Measurements from ENCODE around the gene ZSWIM9. TPM values are rescaled to one million over a fixed set of nuclear protein-coding genes. Genes with fewer than 3 reads are reported as not detected.

ZSWIM9 gene
- total RNA-seq, 1 experiment from 2014 or later = 1.8 TPM

DNA sequence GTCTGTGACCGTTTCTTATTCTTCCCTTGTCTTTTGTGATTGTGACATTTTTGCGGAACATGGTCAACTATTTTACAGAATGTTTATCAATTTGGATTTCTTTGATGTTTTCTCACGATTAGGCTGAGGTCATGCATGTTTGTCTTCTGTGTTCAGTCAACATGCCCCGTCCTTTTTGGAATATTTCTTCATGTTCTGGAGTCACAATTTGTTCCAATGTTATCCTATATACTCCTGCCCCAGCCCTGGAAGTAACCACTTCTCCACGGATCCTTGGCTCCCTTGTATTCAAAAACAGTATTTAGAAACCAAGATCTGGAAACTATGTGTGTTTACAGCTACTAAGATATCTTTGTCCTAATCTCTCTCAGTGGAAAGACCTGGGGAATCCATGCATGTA, 75.6 kb downstream of the ZSWIM9 start:
- no peaks in the 10 kb centered on the region for H3F3A ChIP-seq (ENCODE audit: low read length, unreplicated experiment)
- no peaks in the 10 kb centered on the region for H3K36me3 ChIP-seq (ENCODE audit: low read depth, low read length)
- no peaks in the 10 kb centered on the region for H3K79me2 ChIP-seq (ENCODE audit: low read length)
- ChIA-PET CTCF (interaction anchor here (0.5 kb wide), 1 partner anchor 260 kb away, joined by 5 read pairs; no protein-coding TSS in a partner anchor), POLR2A (ENCODE audit: unreplicated experiment) (no interaction called here)
- no peaks in the 10 kb centered on the region for H4K20me1 ChIP-seq (ENCODE audit: low read length)
- H3K9ac ChIP-seq (ENCODE audit: low read length) = no peak overlapping the region
- BruUV-seq (replicated peaks) = no TSS peak
- no peak for DNase-seq
- no peak overlapping the region for H2AFZ ChIP-seq (ENCODE audit: low read length)
- H3K9me2 ChIP-seq (replicated peaks; ENCODE audit: low read length) = no peaks in the 10 kb centered on the region
- H3K9me3 ChIP-seq (ENCODE audit: low read length) = no peaks in the 10 kb centered on the region
- no peak overlapping the region for H3K4me2 ChIP-seq (ENCODE audit: low read length)
- TF ChIP-seq EZH2 (IDR thresholded peaks at IDR 0.05; ENCODE audit: low read length, unreplicated experiment) (no peak), EZH2phosphoT487 (IDR thresholded peaks at IDR 0.05; ENCODE audit: borderline replicate concordance, low read length) (no peak)
- no peaks in the 10 kb centered on the region for H3K27me3 ChIP-seq (ENCODE audit: low read length)
- H3K4me3 ChIP-seq (ENCODE audit: low read length) = no peak overlapping the region
- no peak overlapping the region for H3K27ac ChIP-seq (ENCODE audit: low read length)
- intact Hi-C loops (cut with micrococcal nuclease) = no loop called here
- no peak for ATAC-seq
- H3K4me1 ChIP-seq (ENCODE audit: insufficient read depth, low read length) = peaks cover 7% of the 10 kb centered on the region; the same call in 1 of the 2 replicates

DNA sequence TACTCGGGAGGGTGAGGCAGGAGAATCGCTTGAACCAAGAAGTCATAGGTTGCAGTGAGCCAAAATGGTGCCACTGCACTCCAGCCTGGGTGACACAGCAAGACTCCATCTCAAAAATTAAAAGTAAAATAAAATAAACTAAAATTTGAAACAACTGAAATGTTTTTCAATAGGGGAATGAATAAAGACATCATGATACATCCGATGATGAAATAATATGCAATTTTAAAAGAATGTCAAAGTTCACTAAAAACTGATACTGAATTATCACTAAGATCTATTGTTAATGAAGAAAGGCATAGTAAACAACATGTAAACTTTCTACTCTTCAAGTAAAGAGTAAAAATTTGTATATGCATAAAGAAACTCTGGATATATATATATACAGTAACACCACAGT, 76.7 kb downstream of the ZSWIM9 start:
- no peak overlapping the region for H3K9ac ChIP-seq (ENCODE audit: low read length)
- CTCF ChIA-PET = no interaction called here

More for the DNA sequence above, 76.7 kb downstream of the ZSWIM9 start:
- POLR2A ChIA-PET (ENCODE audit: unreplicated experiment) = no interaction called here
- Histone ChIP-seq H3K79me2 (ENCODE audit: low read length) (no peaks in the 10 kb centered on the region), H3K36me3 (ENCODE audit: low read depth, low read length) (no peaks in the 10 kb centered on the region), H3K27ac (ENCODE audit: low read length) (no peak overlapping the region), H3K9me3 (ENCODE audit: low read length) (no peaks in the 10 kb centered on the region), H3K27me3 (ENCODE audit: low read length) (no peaks in the 10 kb centered on the region), H4K20me1 (ENCODE audit: low read length) (no peaks in the 10 kb centered on the region), H3F3A (ENCODE audit: low read length, unreplicated experiment) (no peaks in the 10 kb centered on the region), H3K4me2 (ENCODE audit: low read length) (no peak overlapping the region), H3K9me2 (replicated peaks; ENCODE audit: low read length) (no peaks in the 10 kb centered on the region), H3K4me3 (ENCODE audit: low read length) (no peak overlapping the region), H2AFZ (ENCODE audit: low read length) (no peak overlapping the region), H3K4me1 (ENCODE audit: insufficient read depth, low read length) (peaks cover 7% of the 10 kb centered on the region; the same call in 1 of the 2 replicates)
- intact Hi-C loops (cut with micrococcal nuclease) = no loop called here
- BruUV-seq (replicated peaks) = no TSS peak
- TF ChIP-seq EZH2phosphoT487 (IDR thresholded peaks at IDR 0.05; ENCODE audit: borderline replicate concordance, low read length) = no peak
- TF ChIP-seq, protein P1, sequence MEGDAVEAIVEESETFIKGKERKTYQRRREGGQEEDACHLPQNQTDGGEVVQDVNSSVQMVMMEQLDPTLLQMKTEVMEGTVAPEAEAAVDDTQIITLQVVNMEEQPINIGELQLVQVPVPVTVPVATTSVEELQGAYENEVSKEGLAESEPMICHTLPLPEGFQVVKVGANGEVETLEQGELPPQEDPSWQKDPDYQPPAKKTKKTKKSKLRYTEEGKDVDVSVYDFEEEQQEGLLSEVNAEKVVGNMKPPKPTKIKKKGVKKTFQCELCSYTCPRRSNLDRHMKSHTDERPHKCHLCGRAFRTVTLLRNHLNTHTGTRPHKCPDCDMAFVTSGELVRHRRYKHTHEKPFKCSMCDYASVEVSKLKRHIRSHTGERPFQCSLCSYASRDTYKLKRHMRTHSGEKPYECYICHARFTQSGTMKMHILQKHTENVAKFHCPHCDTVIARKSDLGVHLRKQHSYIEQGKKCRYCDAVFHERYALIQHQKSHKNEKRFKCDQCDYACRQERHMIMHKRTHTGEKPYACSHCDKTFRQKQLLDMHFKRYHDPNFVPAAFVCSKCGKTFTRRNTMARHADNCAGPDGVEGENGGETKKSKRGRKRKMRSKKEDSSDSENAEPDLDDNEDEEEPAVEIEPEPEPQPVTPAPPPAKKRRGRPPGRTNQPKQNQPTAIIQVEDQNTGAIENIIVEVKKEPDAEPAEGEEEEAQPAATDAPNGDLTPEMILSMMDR (conservative IDR thresholded peaks at IDR 0.05; ENCODE audit: low read depth, low read length) = no peak
- no peak for TF ChIP-seq EZH2 (IDR thresholded peaks at IDR 0.05; ENCODE audit: low read length, unreplicated experiment)
- no peak for ATAC-seq
- no peak for DNase-seq

Other genes with a start within 250 kb of the ZSWIM9 start
- not detected in 2 replicates for gene BSPH1, start 178.5 kb upstream of the ZSWIM9 start, total RNA-seq (2014; rRNA removed)
- not detected in 2 replicates for gene ELSPBP1, start 176.0 kb upstream of the ZSWIM9 start, total RNA-seq (2014; rRNA removed)
- not detected in 2 replicates for gene CABP5, start 126.6 kb upstream of the ZSWIM9 start, total RNA-seq (2014; rRNA removed)
- gene PLA2G4C, start 59.9 kb upstream of the ZSWIM9 start, total RNA-seq (2014; rRNA removed) = 0.63 and 2.6 TPM in 2 replicates
- gene LIG1, start 336 bp upstream of the ZSWIM9 start, total RNA-seq (2014; rRNA removed) = 67.5 and 85.1 TPM in 2 replicates
- 6.8 and 8.7 TPM in 2 replicates for gene CARD8, start 85.2 kb downstream of the ZSWIM9 start, total RNA-seq (2014; rRNA removed)
- 0.29 and 0.40 TPM in 2 replicates for gene ZNF114, start 99.4 kb downstream of the ZSWIM9 start, total RNA-seq (2014; rRNA removed)
- gene EMP3, start 154.9 kb downstream of the ZSWIM9 start, total RNA-seq (2014; rRNA removed) = 31.9 and 38.1 TPM in 2 replicates
- gene TMEM143, start 193.3 kb downstream of the ZSWIM9 start, total RNA-seq (2014; rRNA removed) = 1.3 and 7.1 TPM in 2 replicates
- not detected in 2 replicates for gene SYNGR4, start 193.7 kb downstream of the ZSWIM9 start, total RNA-seq (2014; rRNA removed)
- gene KDELR1, start 220.9 kb downstream of the ZSWIM9 start, total RNA-seq (2014; rRNA removed) = 90.2 and 101 TPM in 2 replicates
- gene GRIN2D, start 223.0 kb downstream of the ZSWIM9 start, total RNA-seq (2014; rRNA removed) = 0.51 and 1.0 TPM in 2 replicates

All from PC-3 (cell line).